ENCODE measurements around the gene ST3GAL5. TPM values are rescaled to one million over a fixed set of nuclear protein-coding genes. Genes with fewer than 3 reads are reported as not detected.

ST3GAL5 gene
- total RNA-seq, 1 donor = 17.4 TPM

DNA sequence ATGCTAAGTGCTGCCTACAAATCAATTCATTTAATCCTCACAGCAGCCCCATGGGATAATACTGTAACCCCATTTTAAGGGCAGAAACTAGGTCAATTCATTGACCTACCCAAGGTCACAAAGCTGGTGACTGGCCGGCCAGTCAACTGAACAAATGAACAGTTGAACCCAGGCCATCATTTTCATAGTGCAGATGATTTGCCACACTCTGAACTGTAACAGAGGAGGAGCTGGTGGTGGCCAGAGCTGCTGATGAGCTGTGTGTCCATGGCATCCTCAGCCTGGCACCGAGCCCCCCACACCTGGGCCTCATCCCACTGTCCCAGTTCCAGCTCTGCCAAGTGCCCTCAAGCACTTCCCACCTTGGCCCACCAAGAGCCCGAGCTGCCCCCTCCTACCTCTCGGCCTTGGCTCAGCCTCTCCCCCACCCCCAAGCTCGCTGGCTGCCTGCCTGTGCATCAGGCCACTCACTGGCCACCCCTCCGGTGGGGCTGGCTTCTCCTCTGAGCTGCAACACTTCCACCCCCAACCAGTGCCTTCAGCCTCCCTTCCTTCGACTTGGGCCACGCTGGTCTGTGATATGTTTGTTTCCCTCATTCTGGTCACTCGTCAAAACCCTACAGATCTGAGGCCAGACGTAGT is 76.6 kb downstream of the ST3GAL5 start:
- Histone ChIP-seq H3K79me2 (ENCODE audit: insufficient read depth, low read length) (no peaks in the 10 kb centered on the region), H3K36me3 (ENCODE audit: insufficient read depth, low read length) (no peaks in the 10 kb centered on the region), H3K27me3 (ENCODE audit: insufficient read depth, low read length) (no peaks in the 10 kb centered on the region), H3K9me3 (ENCODE audit: low read depth, low read length) (no peaks in the 10 kb centered on the region), H3K4me2 (ENCODE audit: insufficient read depth, low read length) (no peak overlapping the region), H3K4me3 (ENCODE audit: insufficient read depth, low read length) (no peak overlapping the region), H3K27ac (ENCODE audit: low read depth, low read length) (no peak overlapping the region), H3K4me1 (ENCODE audit: insufficient read depth, low read length) (peaks cover 12% of the 10 kb centered on the region), H4K20me1 (ENCODE audit: insufficient read depth, low read length) (no peaks in the 10 kb centered on the region), H2AFZ (ENCODE audit: low read length) (no peak overlapping the region)
- DNase-seq (ENCODE audit: insufficient read length, low spot score, missing footprints) = peak; percentile 69
- TF ChIP-seq, protein P1, sequence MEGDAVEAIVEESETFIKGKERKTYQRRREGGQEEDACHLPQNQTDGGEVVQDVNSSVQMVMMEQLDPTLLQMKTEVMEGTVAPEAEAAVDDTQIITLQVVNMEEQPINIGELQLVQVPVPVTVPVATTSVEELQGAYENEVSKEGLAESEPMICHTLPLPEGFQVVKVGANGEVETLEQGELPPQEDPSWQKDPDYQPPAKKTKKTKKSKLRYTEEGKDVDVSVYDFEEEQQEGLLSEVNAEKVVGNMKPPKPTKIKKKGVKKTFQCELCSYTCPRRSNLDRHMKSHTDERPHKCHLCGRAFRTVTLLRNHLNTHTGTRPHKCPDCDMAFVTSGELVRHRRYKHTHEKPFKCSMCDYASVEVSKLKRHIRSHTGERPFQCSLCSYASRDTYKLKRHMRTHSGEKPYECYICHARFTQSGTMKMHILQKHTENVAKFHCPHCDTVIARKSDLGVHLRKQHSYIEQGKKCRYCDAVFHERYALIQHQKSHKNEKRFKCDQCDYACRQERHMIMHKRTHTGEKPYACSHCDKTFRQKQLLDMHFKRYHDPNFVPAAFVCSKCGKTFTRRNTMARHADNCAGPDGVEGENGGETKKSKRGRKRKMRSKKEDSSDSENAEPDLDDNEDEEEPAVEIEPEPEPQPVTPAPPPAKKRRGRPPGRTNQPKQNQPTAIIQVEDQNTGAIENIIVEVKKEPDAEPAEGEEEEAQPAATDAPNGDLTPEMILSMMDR (IDR thresholded peaks at IDR 0.05; ENCODE audit: extremely low read depth, low read depth, low read length) = no peak

DNA sequence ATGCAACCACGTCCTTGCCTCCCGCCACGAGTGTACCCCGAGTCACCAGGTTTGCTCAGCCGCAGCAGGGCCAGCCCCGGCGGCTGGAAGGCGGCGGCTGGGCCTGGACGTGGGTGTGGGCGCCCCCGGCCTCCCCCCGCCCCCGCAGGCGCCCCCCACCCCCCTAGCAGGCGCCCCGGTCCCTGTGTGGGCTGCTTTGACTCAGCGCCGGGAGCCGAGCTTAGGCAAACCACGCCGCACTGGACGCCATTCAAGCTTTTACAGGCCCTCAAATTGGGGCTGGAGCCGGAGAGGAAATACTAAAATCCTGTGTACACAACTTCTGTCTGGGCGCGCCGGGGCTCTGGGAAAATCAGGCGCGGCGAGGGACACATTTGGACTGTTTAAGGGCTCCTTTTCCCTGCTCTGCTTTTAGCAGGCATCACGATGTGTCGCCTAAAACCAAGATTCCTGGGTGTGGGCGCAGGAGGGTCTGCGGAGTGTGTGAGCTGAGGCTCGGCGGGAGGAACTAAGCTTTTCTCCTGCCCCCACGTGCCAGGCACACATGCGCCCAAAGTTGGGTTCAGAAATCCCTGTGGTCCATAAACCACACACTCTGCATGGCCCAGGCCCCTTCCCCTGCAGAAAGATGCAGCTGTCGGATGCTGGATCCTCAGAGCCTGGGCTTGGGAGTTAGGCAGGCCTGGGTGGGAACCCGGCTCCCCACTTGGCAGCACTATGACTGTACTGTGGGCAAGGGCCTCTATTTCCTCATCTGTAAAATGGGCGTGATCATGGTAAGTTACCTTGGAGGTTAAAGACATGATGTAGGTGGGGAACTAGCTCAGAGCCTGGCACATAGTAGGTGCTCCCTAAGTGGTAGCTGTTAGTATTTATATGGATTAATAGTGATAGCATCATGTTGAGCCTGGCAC is 77.4 kb downstream of the ST3GAL5 start:
- Histone ChIP-seq H3K4me3 (ENCODE audit: insufficient read depth, low read length) (peak overlapping the region; percentile 14), H2AFZ (ENCODE audit: low read length) (peak overlapping the region; percentile 79), H3K79me2 (ENCODE audit: insufficient read depth, low read length) (no peaks in the 10 kb centered on the region), H3K27me3 (ENCODE audit: insufficient read depth, low read length) (no peaks in the 10 kb centered on the region), H3K36me3 (ENCODE audit: insufficient read depth, low read length) (no peaks in the 10 kb centered on the region), H4K20me1 (ENCODE audit: insufficient read depth, low read length) (no peaks in the 10 kb centered on the region), H3K9me3 (ENCODE audit: low read depth, low read length) (no peaks in the 10 kb centered on the region), H3K4me2 (ENCODE audit: insufficient read depth, low read length) (peak overlapping the region; percentile 59), H3K27ac (ENCODE audit: low read depth, low read length) (peak overlapping the region; percentile 29), H3K4me1 (ENCODE audit: insufficient read depth, low read length) (peaks cover 12% of the 10 kb centered on the region)
- TF ChIP-seq, protein P1 (IDR thresholded peaks at IDR 0.05; ENCODE audit: extremely low read depth, low read depth, low read length) = no peak
- DNase-seq (ENCODE audit: insufficient read length, low spot score, missing footprints) = peak; percentile 93

DNA sequence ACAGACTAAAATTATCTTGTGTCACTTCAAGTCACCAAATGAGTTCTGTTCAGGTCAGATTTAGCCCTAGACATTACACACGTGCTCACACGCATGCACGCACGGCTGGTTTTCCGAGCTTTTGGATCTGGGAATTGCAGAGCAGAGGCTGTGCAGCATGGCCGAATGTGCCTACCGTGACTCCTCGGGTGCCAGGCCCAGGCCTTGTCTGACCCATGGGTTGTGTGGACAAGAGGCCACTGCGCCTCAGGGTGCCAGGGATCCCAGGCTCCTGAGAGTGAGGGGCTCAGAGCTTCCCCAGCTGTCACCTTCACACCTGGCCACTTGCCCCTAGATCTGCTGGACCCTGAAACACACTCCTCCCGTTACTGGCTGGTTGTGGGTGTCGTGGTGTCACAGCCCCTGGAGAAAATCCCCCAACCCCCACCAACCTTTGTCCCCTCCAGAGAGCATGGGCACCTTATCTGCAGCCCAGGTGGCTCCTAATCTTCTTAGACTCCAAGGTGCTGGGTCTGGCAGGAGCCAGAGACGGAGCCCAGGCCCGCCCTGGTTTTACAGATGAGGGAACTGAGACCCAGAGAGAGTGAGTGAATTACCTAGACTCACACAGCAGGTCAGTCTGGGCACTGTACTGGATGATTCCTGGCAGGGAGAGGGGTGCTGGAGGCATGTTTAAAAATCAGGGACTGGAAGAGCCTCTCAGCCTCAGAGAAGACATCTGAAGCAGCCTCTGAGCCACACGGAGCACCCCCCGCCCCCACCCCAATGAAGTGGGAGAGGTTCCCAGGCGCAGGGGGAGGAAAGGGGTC is 78.2 kb downstream of the ST3GAL5 start:
- Histone ChIP-seq H2AFZ (ENCODE audit: low read length) (peak overlapping the region; percentile 71), H3K36me3 (ENCODE audit: insufficient read depth, low read length) (no peaks in the 10 kb centered on the region), H3K79me2 (ENCODE audit: insufficient read depth, low read length) (no peaks in the 10 kb centered on the region), H3K27me3 (ENCODE audit: insufficient read depth, low read length) (no peaks in the 10 kb centered on the region), H3K4me1 (ENCODE audit: insufficient read depth, low read length) (peaks cover 12% of the 10 kb centered on the region), H3K4me3 (ENCODE audit: insufficient read depth, low read length) (no peak overlapping the region), H3K9me3 (ENCODE audit: low read depth, low read length) (no peaks in the 10 kb centered on the region), H3K4me2 (ENCODE audit: insufficient read depth, low read length) (peak overlapping the region; percentile 36), H3K27ac (ENCODE audit: low read depth, low read length) (peak overlapping the region; percentile 29), H4K20me1 (ENCODE audit: insufficient read depth, low read length) (no peaks in the 10 kb centered on the region)
- no peak for DNase-seq (ENCODE audit: insufficient read length, low spot score, missing footprints)
- TF ChIP-seq, protein P1 (IDR thresholded peaks at IDR 0.05; ENCODE audit: extremely low read depth, low read depth, low read length) = no peak
